ENCODE measurements around the gene EPB41L3.

The EPB41L3 gene

GRCh38 chr18:5449858-5450509, 93.8 kb downstream of the EPB41L3 start:
- DNase-seq: no peak

DNA sequence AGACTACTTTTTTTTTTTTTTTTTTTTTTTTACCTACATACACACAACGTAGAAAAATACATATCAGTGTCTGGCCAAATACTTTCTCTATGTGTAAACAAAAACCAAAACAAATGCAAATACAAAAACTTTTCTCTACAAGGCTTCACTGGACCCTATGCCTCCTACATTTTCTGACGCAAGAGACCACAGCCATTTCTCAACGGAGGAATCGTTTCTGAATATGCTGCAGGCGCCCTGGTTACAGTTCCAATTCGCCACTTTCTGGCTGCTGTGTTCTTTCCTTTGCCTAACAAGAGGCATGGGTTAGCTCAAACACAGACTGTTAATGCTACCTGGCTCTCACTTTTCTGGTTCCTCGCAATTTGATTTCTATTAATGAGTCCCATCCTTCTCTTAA, 96.4 kb downstream of the EPB41L3 start:
- DNase-seq: no peak

DNA sequence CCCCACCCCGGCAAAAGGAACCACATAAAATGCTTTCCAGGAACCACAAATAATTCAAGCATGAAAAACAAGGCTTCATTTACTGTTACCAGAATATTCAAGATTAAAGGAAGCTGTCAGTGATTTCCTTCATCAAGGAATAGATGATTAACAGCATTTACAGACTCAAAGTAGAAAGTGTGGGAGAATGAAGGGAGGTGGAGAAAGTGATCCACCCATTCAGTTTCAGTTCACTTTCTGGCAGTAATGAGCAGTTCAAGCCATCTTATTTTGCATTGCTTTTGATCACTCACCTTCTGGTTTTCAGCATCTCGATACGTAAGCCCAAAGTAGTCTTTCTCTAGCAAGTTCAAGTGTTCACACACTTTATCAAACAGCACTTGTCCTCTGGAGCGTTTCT, 99.0 kb downstream of the EPB41L3 start:
- no peak for DNase-seq

- DNase-seq: no peak
These were observed 99.5 kb downstream of the EPB41L3 start for GRCh38 chr18:5444269-5444668.

DNA sequence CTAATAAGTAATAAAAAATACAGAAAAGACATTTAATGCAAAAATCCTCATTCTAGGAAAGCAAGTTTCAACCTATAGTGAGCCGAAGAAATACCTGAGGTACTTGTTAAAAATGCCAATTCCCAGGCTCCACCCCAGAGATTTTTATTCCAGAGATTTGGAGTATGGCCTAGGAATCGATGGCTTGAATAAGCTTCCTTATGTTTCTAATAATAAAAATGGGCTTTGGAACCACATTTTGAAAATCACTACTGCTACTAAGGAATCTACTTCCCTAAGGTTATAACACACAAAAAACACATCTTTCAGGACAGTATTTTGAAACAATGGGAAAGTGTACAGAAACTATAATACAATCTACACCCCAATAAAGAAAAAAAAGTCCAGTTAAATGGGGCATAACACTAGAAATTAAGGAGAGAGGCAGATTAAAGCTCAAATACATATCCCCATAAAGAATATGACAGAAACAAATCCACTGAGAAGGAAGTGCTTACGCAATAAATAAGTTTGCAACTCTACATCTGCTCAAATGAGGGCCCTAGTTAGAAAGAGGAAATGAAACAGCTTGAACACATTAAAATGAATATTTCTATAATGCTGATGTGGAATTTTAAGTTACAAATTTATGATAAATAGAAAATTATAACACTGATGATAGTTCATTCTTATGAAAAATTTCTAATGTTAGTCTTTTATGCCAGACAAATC, 103.7 kb downstream of the EPB41L3 start:
- no peak for DNase-seq

DNA sequence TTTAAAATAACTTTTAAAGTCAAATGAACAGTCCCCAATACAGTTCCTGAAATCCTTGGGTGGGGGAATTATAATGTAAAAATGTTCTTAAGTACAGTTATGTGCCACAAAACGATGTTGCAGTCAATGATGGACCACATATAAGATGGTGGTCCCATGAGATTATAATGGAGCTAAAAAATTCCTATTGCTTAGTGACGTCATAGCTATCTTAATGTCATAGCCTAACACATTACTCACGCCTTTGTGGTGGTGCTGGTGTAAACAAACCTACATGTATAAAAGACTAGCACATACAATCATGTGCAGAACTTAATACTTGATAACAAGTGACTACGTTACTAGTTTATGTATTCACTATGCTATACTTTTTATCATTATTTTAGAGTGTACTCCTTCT, 109.4 kb downstream of the EPB41L3 start:
- no peak for DNase-seq

- no peak for DNase-seq
These were observed 111.8 kb downstream of the EPB41L3 start for GRCh38 chr18:5431836-5432575.

DNA sequence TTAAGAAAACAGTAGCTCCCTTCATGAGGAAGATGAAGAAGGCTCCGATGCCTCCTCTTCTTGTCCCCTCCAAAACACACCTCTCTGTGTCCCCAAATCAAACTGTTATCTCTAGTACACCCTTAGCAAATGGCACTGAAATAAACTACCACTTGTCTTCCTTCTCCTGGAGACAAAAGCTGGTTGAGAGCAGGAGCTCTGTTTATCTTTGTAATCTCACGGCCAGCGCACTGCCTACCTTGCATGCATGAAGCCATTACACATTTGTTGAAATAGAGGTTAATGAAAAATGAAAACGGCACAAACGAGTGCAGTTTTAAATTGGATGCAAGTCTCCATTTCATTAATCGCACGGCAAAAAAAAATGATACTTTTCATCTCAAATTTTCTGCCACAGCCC, 113.7 kb downstream of the EPB41L3 start:
- DNase-seq: no peak

DNA sequence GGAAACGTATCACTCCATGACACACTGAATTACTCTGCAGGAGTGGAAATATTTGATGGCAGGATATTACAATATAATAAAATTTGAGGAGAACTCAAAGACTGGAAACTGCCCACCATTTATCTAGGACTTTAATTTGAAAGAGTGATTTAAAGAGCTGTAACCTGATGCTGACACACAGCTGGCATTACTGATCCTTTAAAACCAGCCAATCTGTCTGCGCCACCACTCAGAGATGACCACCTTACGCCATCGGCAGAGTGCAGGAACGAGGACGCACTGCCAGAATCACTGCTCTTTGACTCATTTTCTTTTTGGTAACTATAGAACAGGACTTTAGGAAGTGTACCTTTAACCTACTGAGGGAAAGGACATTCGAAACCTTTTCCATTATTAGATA, 114.1 kb downstream of the EPB41L3 start:
- DNase-seq: no peak

GRCh38 chr18:5425721-5426120, 118.1 kb downstream of the EPB41L3 start:
- no peak for DNase-seq

DNA sequence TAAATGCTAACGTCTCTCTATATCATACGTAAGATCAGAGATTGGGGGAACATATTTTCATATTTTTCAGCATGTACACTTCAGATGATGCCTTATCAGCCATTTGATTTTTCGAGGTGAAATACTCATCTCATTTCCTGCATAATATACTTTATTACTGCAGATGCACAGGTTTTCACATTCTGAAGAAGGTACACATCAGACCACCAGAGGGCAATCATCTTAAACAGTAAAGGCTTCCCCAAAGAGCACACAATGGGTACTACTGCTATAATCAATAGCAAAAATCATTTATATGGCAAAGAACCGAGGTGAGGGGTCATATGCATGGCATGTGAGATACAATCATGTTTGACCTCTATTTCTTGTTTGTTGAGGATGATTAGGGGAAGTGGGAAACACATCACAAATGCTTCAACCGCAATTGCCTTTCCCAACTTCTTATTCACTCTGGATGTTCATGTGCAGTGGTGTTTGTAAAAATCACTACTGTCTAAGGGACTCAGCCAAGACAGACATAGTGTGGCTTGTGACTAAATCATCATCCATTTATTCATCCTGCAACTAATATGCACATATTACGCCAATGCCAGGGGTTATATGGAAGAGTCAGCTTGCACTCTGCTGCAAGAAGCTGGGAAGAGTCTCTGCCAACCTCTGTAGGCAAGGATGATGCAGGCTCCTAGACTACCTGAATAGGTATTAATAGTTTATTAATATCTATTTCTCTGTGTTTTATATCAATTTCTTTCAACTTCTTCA, 118.7 kb downstream of the EPB41L3 start:
- no peak for DNase-seq

GRCh38 chr18:5422626-5423025, 121.2 kb downstream of the EPB41L3 start:
- DNase-seq: no peak

- no peak for DNase-seq
These were observed 121.8 kb downstream of the EPB41L3 start for GRCh38 chr18:5421981-5422380.

GRCh38 chr18:5420906-5421305, 122.9 kb downstream of the EPB41L3 start:
- no peak for DNase-seq

DNA sequence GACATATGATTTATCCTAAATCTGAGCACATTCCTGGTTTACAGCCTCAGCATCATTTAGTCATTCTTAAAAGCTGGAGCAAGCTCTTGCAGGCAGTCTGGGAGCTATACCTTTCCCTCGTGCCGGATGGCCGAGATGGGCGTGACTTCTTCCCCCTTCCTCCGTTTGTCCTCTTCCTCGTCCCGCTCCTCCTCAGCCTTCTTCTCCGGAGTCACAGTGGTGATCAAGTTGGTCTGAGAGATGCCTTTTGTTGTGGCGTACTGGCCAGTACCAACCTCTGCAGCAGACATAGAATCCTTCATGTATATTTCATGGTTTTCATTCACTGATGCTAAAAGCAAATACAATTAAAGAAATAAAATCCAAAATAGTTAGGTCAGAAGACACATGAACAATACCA, 124.2 kb downstream of the EPB41L3 start:
- no peak for DNase-seq

GRCh38 chr18:5419030-5419429, 124.8 kb downstream of the EPB41L3 start:
- DNase-seq: no peak

DNA sequence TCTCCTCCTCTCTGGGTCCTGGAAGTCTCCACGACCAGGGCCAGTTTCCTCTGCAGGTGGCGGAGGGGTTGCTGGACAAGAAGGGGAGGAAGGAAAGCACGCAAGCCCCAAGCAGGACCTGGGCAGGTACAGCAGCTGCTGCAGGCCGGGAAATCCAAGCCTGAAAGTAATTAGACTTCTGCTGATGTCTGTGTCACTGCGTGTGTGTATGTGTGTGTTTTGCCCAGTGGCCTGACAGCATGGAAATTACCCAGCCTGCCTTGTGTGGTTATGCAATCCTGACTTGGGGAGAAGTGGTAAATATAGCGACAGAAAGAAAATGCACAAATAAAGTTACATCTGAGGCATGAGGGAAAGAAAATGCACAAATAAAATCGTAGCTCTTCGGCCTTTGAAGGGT, 126.5 kb downstream of the EPB41L3 start:
- DNase-seq: no peak

DNA sequence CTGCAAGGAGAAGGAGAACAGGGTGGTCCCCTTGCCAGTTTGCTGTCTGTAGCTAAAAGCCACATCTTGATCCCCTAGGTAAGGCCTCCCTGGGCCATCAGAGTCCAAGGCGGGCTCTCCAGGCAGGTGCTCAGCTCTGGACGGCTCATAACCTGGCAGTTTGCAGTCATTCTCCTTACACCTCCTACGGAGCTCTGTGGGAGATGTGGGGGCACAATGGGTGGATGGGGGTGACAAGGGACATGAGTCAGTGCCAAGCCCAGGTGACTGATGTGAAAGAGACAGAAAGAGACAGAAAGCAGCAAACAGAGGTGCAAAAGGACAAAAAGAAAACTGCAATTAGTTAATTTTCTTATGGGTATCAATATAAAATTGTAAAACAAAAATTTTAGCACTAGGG, 127.7 kb downstream of the EPB41L3 start:
- no peak for DNase-seq

DNA sequence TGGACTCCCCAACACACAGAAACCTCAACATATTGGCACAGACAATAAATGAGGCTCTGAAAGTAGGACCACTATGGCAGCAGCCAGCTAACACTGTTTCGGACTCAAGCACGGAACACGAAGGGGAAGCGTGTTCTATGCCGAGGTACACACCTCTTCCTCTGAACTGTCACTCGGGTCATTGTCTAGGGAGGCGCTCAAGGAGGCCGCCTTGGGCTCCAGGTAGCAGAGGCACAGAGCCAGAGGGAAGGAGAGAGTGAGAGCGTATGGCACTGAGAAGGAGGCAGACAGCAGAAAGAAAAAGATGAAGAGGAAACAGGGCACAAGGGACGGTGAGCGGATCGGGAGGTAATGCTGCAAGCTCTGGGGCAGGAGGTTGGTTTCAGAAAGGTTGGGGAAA, 128.1 kb downstream of the EPB41L3 start:
- DNase-seq: no peak

- DNase-seq: no peak
These were observed 128.8 kb downstream of the EPB41L3 start for GRCh38 chr18:5415031-5415430.

DNA sequence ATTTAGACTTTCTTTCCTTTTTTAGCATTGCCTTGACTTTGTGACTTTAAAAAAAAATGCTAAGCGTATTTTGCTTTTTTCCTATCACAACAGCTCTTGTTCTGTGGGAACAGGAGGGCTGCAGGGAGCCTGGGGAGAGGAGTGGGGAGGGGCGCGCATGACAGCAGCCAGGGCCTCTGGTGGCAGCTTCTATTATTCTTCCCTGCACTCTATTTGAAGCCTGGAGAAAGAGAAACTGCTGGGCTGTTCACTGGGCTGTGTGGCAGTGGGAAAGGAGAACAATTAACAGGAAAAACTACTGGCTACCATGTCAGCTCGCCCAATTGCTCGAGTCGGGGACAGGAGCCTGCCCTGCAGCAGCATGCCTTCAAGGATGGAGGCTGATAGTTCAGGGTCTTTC, 129.3 kb downstream of the EPB41L3 start:
- DNase-seq: no peak

GRCh38 chr18:5413447-5413846, 130.3 kb downstream of the EPB41L3 start:
- DNase-seq: no peak

- no peak for DNase-seq
These were observed 133.2 kb downstream of the EPB41L3 start for GRCh38 chr18:5410582-5410981.

Data from right hindlimb (tissue), 1 donor.